HG02763 (cell line): ENCODE results near the gene CREB3L1.

Experiments
- ATAC-seq: cut with Tn5 transposase; IDR thresholded peaks from one replicate; pipeline ENCODE4 v1.9.1; 2021; ENCODE audit warnings: mild to moderate bottlenecking, moderate library complexity; ENCODE audit not compliant: unreplicated experiment

Gene CREB3L1

GRCh38 chr11:46321757-46322156, 44.3 kb downstream of the CREB3L1 start:
- ATAC-seq: no peak

GRCh38 chr11:46322759-46323158, 45.3 kb downstream of the CREB3L1 start:
- ATAC-seq: no peak

- no peak for ATAC-seq
These were observed 49.5 kb downstream of the CREB3L1 start for GRCh38 chr11:46326813-46327416.

- ATAC-seq: no peak
These were observed 50.4 kb downstream of the CREB3L1 start for GRCh38 chr11:46327829-46328228.

GRCh38 chr11:46330154-46330553, 52.7 kb downstream of the CREB3L1 start:
- ATAC-seq: no peak

GRCh38 chr11:46330563-46331281, 53.3 kb downstream of the CREB3L1 start:
- ATAC-seq: no peak

GRCh38 chr11:46331282-46331984, 54.0 kb downstream of the CREB3L1 start:
- ATAC-seq: no peak

- no peak for ATAC-seq
These were observed 54.7 kb downstream of the CREB3L1 start for GRCh38 chr11:46332093-46332567.

GRCh38 chr11:46332568-46333393, 55.3 kb downstream of the CREB3L1 start:
- no peak for ATAC-seq

- no peak for ATAC-seq
These were observed 56.0 kb downstream of the CREB3L1 start for GRCh38 chr11:46333394-46333947.

GRCh38 chr11:46334211-46334610, 56.7 kb downstream of the CREB3L1 start:
- ATAC-seq: no peak

GRCh38 chr11:46335271-46335670, 57.8 kb downstream of the CREB3L1 start:
- no peak for ATAC-seq

GRCh38 chr11:46335890-46336562, 58.6 kb downstream of the CREB3L1 start:
- ATAC-seq: no peak

GRCh38 chr11:46336563-46337180, 59.2 kb downstream of the CREB3L1 start:
- no peak for ATAC-seq

GRCh38 chr11:46337626-46338345, 60.3 kb downstream of the CREB3L1 start:
- no peak for ATAC-seq

GRCh38 chr11:46338636-46338987, 61.1 kb downstream of the CREB3L1 start:
- no peak for ATAC-seq

- ATAC-seq: no peak
These were observed 61.7 kb downstream of the CREB3L1 start for GRCh38 chr11:46338988-46339666.

GRCh38 chr11:46339816-46340215, 62.4 kb downstream of the CREB3L1 start:
- ATAC-seq: no peak

- ATAC-seq: no peak
These were observed 64.0 kb downstream of the CREB3L1 start for GRCh38 chr11:46341454-46341853.
